ENCODE data around the gene PPP1R3D.

DNA sequence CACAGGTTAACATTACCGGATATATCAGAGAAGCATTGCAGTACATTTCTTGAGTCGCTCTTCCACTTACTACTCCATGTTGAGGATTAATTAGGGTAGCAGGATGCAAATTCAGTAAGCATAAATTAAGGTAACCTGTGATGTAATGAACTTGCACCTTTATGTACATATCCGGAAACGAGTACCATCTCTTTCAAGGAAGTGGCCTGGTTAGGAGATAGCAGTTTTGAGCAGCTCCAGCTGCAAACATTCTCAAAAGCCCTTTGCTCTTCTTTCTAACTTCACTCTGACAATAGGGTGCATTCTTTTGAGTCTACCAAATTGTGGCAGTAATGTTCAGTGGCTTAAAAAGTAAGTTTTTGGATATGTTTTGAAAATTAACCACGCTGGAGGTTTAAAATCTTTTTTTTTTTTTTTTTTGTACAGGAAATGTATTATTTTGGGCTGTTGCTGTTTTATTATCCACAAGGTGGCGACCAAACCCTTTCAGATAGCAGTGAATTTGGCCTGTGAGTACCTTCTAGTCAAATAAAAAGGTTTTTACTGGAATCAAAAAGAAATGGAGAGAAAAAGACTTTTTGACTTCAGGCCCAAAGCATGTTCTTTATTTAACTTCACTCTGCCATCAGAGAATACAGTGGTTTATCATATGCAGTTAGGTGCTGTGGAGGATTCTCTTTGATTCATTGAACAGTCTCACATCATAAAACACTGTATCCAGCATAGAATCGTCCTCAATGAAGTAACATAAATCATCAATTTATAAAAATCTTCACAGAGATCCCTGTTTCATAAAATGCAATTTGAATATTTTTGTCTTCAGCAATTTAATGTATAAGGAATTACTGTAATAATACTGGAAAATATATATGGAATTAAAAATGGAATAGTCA, 9.0 kb upstream of the PPP1R3D start:
- TF ChIP-seq POLR2AphosphoS5 (IDR thresholded peaks at IDR 0.05; ENCODE audit: low read depth, low read length) (no peak), POLR2A (IDR thresholded peaks at IDR 0.05; ENCODE audit: low read depth, low read length) (no peak)
